H1 (cell line): Measurements from ENCODE around the gene PPP2R2B. TPM values are rescaled to one million over a fixed set of nuclear protein-coding genes. Genes with fewer than 3 reads are reported as not detected.

Experiments
- CTCF ChIA-PET: fragments of 300-600 bp; sonication (Branson Sonifier 250); formaldehyde crosslinking; loops from one replicate; lab custom pipeline; 2021; ENCODE audit not compliant: partially characterized antibody; lab: Charles Lee
- POLR2A ChIA-PET: fragments of 300-600 bp; sonication (Branson Sonifier 250); formaldehyde crosslinking; loops from one replicate; lab custom pipeline; 2021; ENCODE audit warnings: inconsistent platforms; ENCODE audit not compliant: partially characterized antibody; lab: Charles Lee
- DNase-seq, 2 experiments: peaks; one replicate each; pipeline versions ENCODE4 v3.0.0 to v3.0.0-alpha.2; 2010 to 2022; ENCODE audit warnings: low spot score in 2 of 2, low read depth in 1 of 2, mixed read lengths in 1 of 2
- FAIRE-seq: peaks from 2 replicates; lab custom pipeline; 2011; peaks lifted over from hg19 to GRCh38; lab: Jason Lieb, UNC
- H2AFZ ChIP-seq: 2 replicates; pipeline ENCODE4 v1.8.1; 2012; ENCODE audit warnings: low read length, inconsistent platforms
- H2AK5ac ChIP-seq: 2 replicates; pipeline ENCODE4 v1.6.1; 2013; ENCODE audit warnings: low read depth, low read length
- H2BK120ac ChIP-seq: replicated peaks from 2 replicates; pipeline ENCODE3; 2013; ENCODE audit warnings: low read depth, low read length, inconsistent platforms
- H2BK12ac ChIP-seq: 2 replicates; pipeline ENCODE4 v1.6.1; 2013; ENCODE audit warnings: low read depth, low read length
- H2BK15ac ChIP-seq: 2 replicates; pipeline ENCODE4 v1.6.1; 2013; ENCODE audit warnings: low read length
- H2BK20ac ChIP-seq: 2 replicates; pipeline ENCODE4 v1.6.1; 2013; ENCODE audit warnings: low read length
- H2BK5ac ChIP-seq: 2 replicates; pipeline ENCODE4 v1.6.1; 2013; ENCODE audit warnings: low read depth, low read length
- H3K14ac ChIP-seq: 2 replicates; pipeline ENCODE4 v1.6.1; 2013; ENCODE audit warnings: inconsistent platforms; ENCODE audit not compliant: insufficient read length
- H3K18ac ChIP-seq: 2 replicates; pipeline ENCODE4 v1.6.1; 2013; ENCODE audit warnings: low read length; ENCODE audit errors: extremely low read depth
- H3K23ac ChIP-seq: 2 replicates; pipeline ENCODE4 v1.6.1; 2013; ENCODE audit warnings: inconsistent platforms; ENCODE audit not compliant: insufficient read length
- H3K23me2 ChIP-seq: 2 replicates; pipeline ENCODE4 v1.6.1; 2013; ENCODE audit warnings: low read depth, low read length
- H3K27ac ChIP-seq: 2 replicates; pipeline ENCODE4 v1.6.1; 2011; ENCODE audit warnings: low read depth, low read length, inconsistent platforms
- H3K27me3 ChIP-seq, 4 experiments: replicated peaks in 1 of 4; 1 replicate in 1 of 4; 2 replicates in 3 of 4; pipeline versions ENCODE4 v1.6.1 to v1.8.1; 2011 to 2013; ENCODE audit warnings: low read length in 3 of 4, mild to moderate bottlenecking in 3 of 4, inconsistent platforms in 2 of 4, mixed read lengths in 2 of 4, moderate library complexity in 1 of 4; ENCODE audit not compliant: control insufficient read depth in 3 of 4, insufficient read depth in 3 of 4; ENCODE audit errors: extremely low read depth in 1 of 4
- H3K36me3 ChIP-seq, 4 experiments: 2 replicates each; pipeline versions ENCODE4 v1.6.1 to v1.8.1; 2011 to 2013; ENCODE audit warnings: mild to moderate bottlenecking in 4 of 4, low read length in 3 of 4, moderate library complexity in 2 of 4, control low read depth in 1 of 4, inconsistent platforms in 1 of 4; ENCODE audit not compliant: insufficient read depth in 4 of 4, control insufficient read depth in 2 of 4
- H3K4ac ChIP-seq: replicated peaks from 2 replicates; pipeline ENCODE3; 2013; ENCODE audit warnings: low read length, low read depth, mixed read lengths, inconsistent platforms; ENCODE audit not compliant: insufficient read length
- H3K4me1 ChIP-seq, 4 experiments: replicated peaks in 1 of 4; 1 replicate in 1 of 4; 2 replicates in 3 of 4; pipeline versions ENCODE4 v1.6.1 to v1.8.1; 2011 to 2013; ENCODE audit warnings: low read length in 3 of 4, inconsistent platforms in 2 of 4, mixed read lengths in 1 of 4; ENCODE audit not compliant: insufficient read depth in 4 of 4, control insufficient read depth in 3 of 4
- H3K4me2 ChIP-seq, 2 experiments: 2 replicates each; pipeline versions ENCODE4 v1.6.1 to v1.8.1; 2011 to 2013; ENCODE audit warnings: low read depth in 2 of 2, low read length in 2 of 2, control low read depth in 1 of 2, inconsistent platforms in 1 of 2, mild to moderate bottlenecking in 1 of 2; ENCODE audit not compliant: insufficient read depth in 1 of 2
- H3K4me3 ChIP-seq, 4 experiments: fragments of 200-600, 300-600 bp in 1 of 4; sonication (generic), shearing (Covaris generic), sonication (Bioruptor Twin) in 1 of 4; 2 replicates each; pipeline versions ENCODE4 v1.5.1 to v1.8.1; 2011 to 2016; ENCODE audit warnings: low read length in 4 of 4, low read depth in 3 of 4, control low read depth in 2 of 4, inconsistent platforms in 2 of 4, mild to moderate bottlenecking in 2 of 4, mixed read lengths in 1 of 4, moderate library complexity in 1 of 4; ENCODE audit not compliant: insufficient read depth in 2 of 4; ENCODE audit errors: extremely low read depth in 1 of 4
- H3K56ac ChIP-seq: replicated peaks from 2 replicates; pipeline ENCODE3; 2013; ENCODE audit warnings: low read depth, mild to moderate bottlenecking, mixed read lengths, low read length, inconsistent platforms; ENCODE audit not compliant: insufficient read length
- H3K79me1 ChIP-seq: 2 replicates; pipeline ENCODE4 v1.6.1; 2013; ENCODE audit warnings: low read depth, low read length, control low read depth
- H3K79me2 ChIP-seq, 2 experiments: 2 replicates each; pipeline versions ENCODE4 v1.6.1 to v1.8.1; 2012 to 2013; ENCODE audit warnings: low read length in 2 of 2, mild to moderate bottlenecking in 2 of 2, inconsistent platforms in 1 of 2; ENCODE audit not compliant: insufficient read depth in 2 of 2, control insufficient read depth in 1 of 2
- H3K9ac ChIP-seq, 4 experiments: replicated peaks in 1 of 4; 1 replicate in 1 of 4; 2 replicates in 3 of 4; pipeline versions ENCODE4 v1.6.1 to v1.8.1; 2011 to 2013; ENCODE audit warnings: low read depth in 3 of 4, low read length in 3 of 4, control low read depth in 2 of 4, mild to moderate bottlenecking in 2 of 4, moderate library complexity in 2 of 4, inconsistent platforms in 1 of 4; ENCODE audit errors: extremely low read depth in 1 of 4
- H3K9me3 ChIP-seq, 2 experiments: 2 replicates each; pipeline versions ENCODE4 v1.6.1 to v1.8.1; 2012 to 2013; ENCODE audit warnings: mild to moderate bottlenecking in 2 of 2, moderate library complexity in 2 of 2, control low read depth in 1 of 2, inconsistent platforms in 1 of 2, low read depth in 1 of 2, low read length in 1 of 2, mixed read lengths in 1 of 2; ENCODE audit not compliant: insufficient read depth in 2 of 2
- H4K20me1 ChIP-seq, 2 experiments: replicated peaks in 1 of 2; 2 replicates each; pipeline versions ENCODE3 to v1.8.1; 2011 to 2013; ENCODE audit warnings: inconsistent platforms in 2 of 2, low read length in 2 of 2, mild to moderate bottlenecking in 1 of 2; ENCODE audit not compliant: insufficient read depth in 2 of 2, control insufficient read depth in 1 of 2
- H4K5ac ChIP-seq: 2 replicates; pipeline ENCODE4 v1.6.1; 2013; ENCODE audit warnings: low read length, low read depth, mixed read lengths, inconsistent platforms; ENCODE audit not compliant: insufficient read length
- H4K8ac ChIP-seq: 2 replicates; pipeline ENCODE4 v1.8.0; 2013; ENCODE audit warnings: mild to moderate bottlenecking, moderate library complexity, low read length, inconsistent platforms; ENCODE audit not compliant: insufficient read depth; ENCODE audit errors: extremely low read depth
- H4K91ac ChIP-seq: replicated peaks from 2 replicates; pipeline ENCODE3; 2013; ENCODE audit warnings: low read length, mixed read lengths, inconsistent platforms; ENCODE audit not compliant: insufficient read length
- WGBS, 2 experiments: shearing (Covaris generic) in 1 of 2; methylation state at CpG; one replicate each; pipeline versions ENCODE4 v1.1.6 to v1.1.7; 2013 to 2015; ENCODE audit warnings: low lambda C conversion rate in 2 of 2, mixed read lengths in 2 of 2, inconsistent platforms in 1 of 2, low coverage in 1 of 2, missing lambda C conversion rate in 1 of 2; ENCODE audit not compliant: insufficient replicate concordance in 2 of 2, insufficient coverage in 1 of 2, insufficient read length in 1 of 2; ENCODE audit errors: extremely low coverage in 1 of 2, missing lambda C conversion rate in 1 of 2; 5-methylcytosine and 5-hydroxymethylcytosine counted together
- polyA plus RNA-seq, 7 experiments: library from polyadenylated mRNA; depleted of rRNA in 3 of 7; stranded (reverse) in 5 of 7; unstranded in 2 of 7; fragments of >200 nt in 5 of 7; fragments of 200-250 nt in 2 of 7; gene quantifications; 1 replicate in 5 of 7; 2 replicates in 1 of 7; 4 replicates in 1 of 7; pipeline versions ENCODE4 v1.2.1 to v1.2.3, GENCODE V29; 2011 to 2013; ENCODE audit warnings: missing spikeins in 2 of 7, mixed read lengths in 2 of 7
- total RNA-seq: library from RNA; stranded (reverse); fragmentation: NEBNext Ultra II Directional; extraction: Animal tissue kit (Norgen Biotek cat#: 25700); gene quantifications from 2 replicates; pipeline ENCODE4 v1.2.1, GENCODE V29; 2021

PPP2R2B gene
- total and polyA plus RNA-seq, 2 of the 8 experiments (the other 6 are each of a cell fraction or from before 2014, with no cell fraction given) = 21.1 to 37.1 TPM

DNA sequence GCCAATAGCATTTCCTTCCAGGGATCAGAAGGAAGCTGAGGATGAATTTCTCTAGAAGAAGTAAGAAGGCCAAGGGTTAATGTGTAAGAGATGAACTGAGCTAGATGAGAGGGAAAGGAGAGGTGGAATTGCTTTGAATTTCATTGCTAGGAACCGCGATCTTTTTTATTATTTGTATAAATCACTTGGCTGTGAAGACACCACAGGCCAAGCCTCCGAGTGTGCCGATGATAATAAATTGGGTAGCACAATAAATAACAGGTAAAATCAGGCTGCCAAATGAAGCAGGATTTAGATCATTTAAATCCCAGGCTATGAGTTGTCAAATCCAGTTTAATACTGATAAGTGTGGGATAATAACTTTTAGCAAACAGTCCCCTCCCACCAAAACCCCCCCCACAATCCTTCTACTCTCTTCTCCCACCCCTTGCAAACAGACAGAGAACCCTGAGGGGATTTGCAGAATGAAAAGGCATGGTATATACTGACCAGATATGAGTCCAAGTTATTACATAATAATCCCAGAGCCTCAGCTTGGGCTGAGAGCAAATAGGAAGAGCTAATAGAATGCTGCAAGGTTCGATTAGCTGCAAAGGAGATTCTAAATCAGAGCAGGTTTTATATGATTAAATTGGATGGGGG, 143.5 kb downstream of the PPP2R2B start:
- Histone ChIP-seq H2AFZ (no peak overlapping the region), H3K27me3 (no peaks in the 10 kb centered on the region), H3K9ac (no peak overlapping the region), H3K56ac (no peak overlapping the region), H4K8ac (no peak overlapping the region), H3K36me3 (peaks cover 0 to 11% (median 0%) of the 10 kb centered on the region in 4 experiments; a peak in 2 of 8 replicates), H3K23ac (no peak overlapping the region), H3K79me2 (no peaks in the 10 kb centered on the region), H2BK12ac (no peak overlapping the region), H3K4me1 (no peaks in the 10 kb centered on the region; a peak in 3 of 7 replicates), H2AK5ac (no peak overlapping the region), H3K4me2 (no peak overlapping the region), H4K20me1 (no peaks in the 10 kb centered on the region), H3K79me1 (no peaks in the 10 kb centered on the region), H4K5ac (no peak overlapping the region), H3K9me3 (peaks cover 10 to 13% of the 10 kb centered on the region in 2 experiments), H3K18ac (no peak overlapping the region), H3K14ac (no peak overlapping the region), H3K4ac (no peak overlapping the region), H3K4me3 (no peak overlapping the region), H2BK120ac (no peak overlapping the region), H4K91ac (no peak overlapping the region), H2BK15ac (no peak overlapping the region), H3K23me2 (no peaks in the 10 kb centered on the region), H2BK5ac (no peak overlapping the region), H3K27ac (no peak overlapping the region), H2BK20ac (no peak overlapping the region)
- ChIA-PET CTCF (interaction anchor here (0.7 to 1.2 kb wide), 5 partner anchors 12 to 172 kb away, joined by 3 to 4 read pairs (median 3); no protein-coding TSS in a partner anchor), POLR2A (no interaction called here)
- DNase-seq = no peak
- WGBS, 2 experiments = 93% methylated on average over 5 of the region's 5 CpGs; no CpG with 5 or more reads in 1 of the 2 experiments
- no peak for FAIRE-seq
